ENCODE results near the gene LRIT2. TPM values are rescaled to one million over a fixed set of nuclear protein-coding genes. Genes with fewer than 3 reads are reported as not detected.

Gene LRIT2
- polyA plus RNA-seq, 1 donor from 2014 or later = not detected

- Histone ChIP-seq H3K27ac (ENCODE audit: low read length) (no peak overlapping the region), H3K4me2 (ENCODE audit: low read length) (no peak overlapping the region), H3K9me3 (ENCODE audit: low read length) (no peaks in the 10 kb centered on the region), H2AFZ (ENCODE audit: low read depth, low read length) (no peak overlapping the region), H3K79me2 (replicated peaks; ENCODE audit: insufficient read depth, low read length) (no peaks in the 10 kb centered on the region), H3K4me3 (ENCODE audit: low read length) (no peak overlapping the region), H3K9ac (ENCODE audit: low read length) (no peak overlapping the region), H3F3A (ENCODE audit: insufficient read depth, low read length, poor library complexity, severe bottlenecking) (no peaks in the 10 kb centered on the region), H4K20me1 (ENCODE audit: insufficient read depth) (no peaks in the 10 kb centered on the region), H3K27me3 (ENCODE audit: insufficient read depth, low read depth, low read length) (no peaks in the 10 kb centered on the region), H3K9me2 (ENCODE audit: insufficient read depth, low read length) (no peaks in the 10 kb centered on the region), H3K36me3 (ENCODE audit: insufficient read depth, low read length) (no peaks in the 10 kb centered on the region)
- TF ChIP-seq RAD21 (conservative IDR thresholded peaks at IDR 0.05) (no peak), REST (IDR thresholded peaks at IDR 0.05; ENCODE audit: borderline replicate concordance) (no peak), EZH2 (IDR thresholded peaks at IDR 0.05; ENCODE audit: borderline replicate concordance, insufficient read depth, low read length, poor library complexity, severe bottlenecking) (no peak), EP300 (conservative IDR thresholded peaks at IDR 0.05; ENCODE audit: poor library complexity, severe bottlenecking) (no peak), POLR2AphosphoS5 (IDR thresholded peaks at IDR 0.05) (no peak), MXI1 (conservative IDR thresholded peaks at IDR 0.05; ENCODE audit: poor library complexity, severe bottlenecking) (no peak), SMC3 (conservative IDR thresholded peaks at IDR 0.05; ENCODE audit: poor library complexity) (no peak), CTCF (IDR thresholded peaks at IDR 0.05; ENCODE audit: poor library complexity, severe bottlenecking) (no peak), TAF1 (IDR thresholded peaks at IDR 0.05; ENCODE audit: low read depth) (no peak)
These were observed 31.4 kb upstream of the LRIT2 start for GRCh38 chr10:84256510-84257342.

- no peaks in the 10 kb centered on the region for H3K79me2 ChIP-seq (replicated peaks; ENCODE audit: insufficient read depth, low read length)
- H3K4me3 ChIP-seq (ENCODE audit: low read length) = no peak overlapping the region
- no peak for TF ChIP-seq RAD21 (conservative IDR thresholded peaks at IDR 0.05)
- no peak for TF ChIP-seq REST (IDR thresholded peaks at IDR 0.05; ENCODE audit: borderline replicate concordance)
- no peak for TF ChIP-seq EZH2 (IDR thresholded peaks at IDR 0.05; ENCODE audit: borderline replicate concordance, insufficient read depth, low read length, poor library complexity, severe bottlenecking)
- TF ChIP-seq MXI1 (conservative IDR thresholded peaks at IDR 0.05; ENCODE audit: poor library complexity, severe bottlenecking) = no peak
- no peak for TF ChIP-seq EP300 (conservative IDR thresholded peaks at IDR 0.05; ENCODE audit: poor library complexity, severe bottlenecking)
- no peak for TF ChIP-seq POLR2AphosphoS5 (IDR thresholded peaks at IDR 0.05)
- TF ChIP-seq CTCF (IDR thresholded peaks at IDR 0.05; ENCODE audit: poor library complexity, severe bottlenecking) = no peak
- TF ChIP-seq TAF1 (IDR thresholded peaks at IDR 0.05; ENCODE audit: low read depth) = no peak
- TF ChIP-seq SMC3 (conservative IDR thresholded peaks at IDR 0.05; ENCODE audit: poor library complexity) = no peak
- no peaks in the 10 kb centered on the region for H4K20me1 ChIP-seq (ENCODE audit: insufficient read depth)
- no peak overlapping the region for H2AFZ ChIP-seq (ENCODE audit: low read depth, low read length)
- H3K9ac ChIP-seq (ENCODE audit: low read length) = no peak overlapping the region
- H3K27me3 ChIP-seq (ENCODE audit: insufficient read depth, low read depth, low read length) = no peaks in the 10 kb centered on the region
- H3K4me2 ChIP-seq (ENCODE audit: low read length) = peak overlapping the region; percentile 26
- no peaks in the 10 kb centered on the region for H3F3A ChIP-seq (ENCODE audit: insufficient read depth, low read length, poor library complexity, severe bottlenecking)
- H3K27ac ChIP-seq (ENCODE audit: low read length) = no peak overlapping the region
- no peaks in the 10 kb centered on the region for H3K36me3 ChIP-seq (ENCODE audit: insufficient read depth, low read length)
- no peaks in the 10 kb centered on the region for H3K9me2 ChIP-seq (ENCODE audit: insufficient read depth, low read length)
- H3K9me3 ChIP-seq (ENCODE audit: low read length) = no peaks in the 10 kb centered on the region
These were observed 29.5 kb upstream of the LRIT2 start for GRCh38 chr10:84254552-84255478.

All from neural cell (in vitro differentiated cells).